ENCODE data around the gene EPS8L3. TPM values are rescaled to one million over a fixed set of nuclear protein-coding genes. Genes with fewer than 3 reads are reported as not detected.

The EPS8L3 gene
- total and polyA plus RNA-seq, 9 of the 15 experiments (the other 6 are each of a cell fraction or from before 2014, with no cell fraction given): 0.09 to 0.42 (median 0.14) TPM; not detected in 5

- TF ChIP-seq TFE3 (CRISPR knock-in tag; IDR thresholded peaks at IDR 0.05) (no peak), CSDE1 (IDR thresholded peaks at IDR 0.05) (no peak), ZNF274 (IDR thresholded peaks at IDR 0.05; ENCODE audit: borderline replicate concordance, low read depth, low read length) (no peak), SMC3 (conservative IDR thresholded peaks at IDR 0.05; ENCODE audit: insufficient read depth, low read depth, low read length) (peak; percentile 30; the same call in 1 of the 2 replicates), MED1 (CRISPR knock-in tag; IDR thresholded peaks at IDR 0.05; ENCODE audit: borderline replicate concordance) (no peak), ARID1B (IDR thresholded peaks at IDR 0.05) (no peak), DIDO1 (tag; IDR thresholded peaks at IDR 0.05; ENCODE audit: low read depth) (no peak), RB1 (IDR thresholded peaks at IDR 0.05; ENCODE audit: low read depth) (no peak), ZNF75A (CRISPR knock-in tag; IDR thresholded peaks at IDR 0.05) (no peak), ZBTB8A (IDR thresholded peaks at IDR 0.05; ENCODE audit: partially characterized antibody) (no peak), HBP1 (CRISPR knock-in tag; IDR thresholded peaks at IDR 0.05) (no peak), CHD2 (IDR thresholded peaks at IDR 0.05; ENCODE audit: low read depth, low read length) (no peak), MCM5 (IDR thresholded peaks at IDR 0.05; ENCODE audit: low read depth) (no peak), USF2 (CRISPR knock-in tag; IDR thresholded peaks at IDR 0.05) (no peak)
- TF ChIP-seq, protein P1, sequence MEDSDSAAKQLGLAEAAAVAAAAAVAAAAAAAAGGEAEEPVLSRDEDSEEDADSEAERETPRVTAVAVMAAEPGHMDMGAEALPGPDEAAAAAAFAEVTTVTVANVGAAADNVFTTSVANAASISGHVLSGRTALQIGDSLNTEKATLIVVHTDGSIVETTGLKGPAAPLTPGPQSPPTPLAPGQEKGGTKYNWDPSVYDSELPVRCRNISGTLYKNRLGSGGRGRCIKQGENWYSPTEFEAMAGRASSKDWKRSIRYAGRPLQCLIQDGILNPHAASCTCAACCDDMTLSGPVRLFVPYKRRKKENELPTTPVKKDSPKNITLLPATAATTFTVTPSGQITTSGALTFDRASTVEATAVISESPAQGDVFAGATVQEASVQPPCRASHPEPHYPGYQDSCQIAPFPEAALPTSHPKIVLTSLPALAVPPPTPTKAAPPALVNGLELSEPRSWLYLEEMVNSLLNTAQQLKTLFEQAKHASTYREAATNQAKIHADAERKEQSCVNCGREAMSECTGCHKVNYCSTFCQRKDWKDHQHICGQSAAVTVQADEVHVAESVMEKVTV (CRISPR knock-in tag; IDR thresholded peaks at IDR 0.05): peak; percentile 37; the same call in 1 of the 2 replicates
- TF ChIP-seq, protein P2, sequence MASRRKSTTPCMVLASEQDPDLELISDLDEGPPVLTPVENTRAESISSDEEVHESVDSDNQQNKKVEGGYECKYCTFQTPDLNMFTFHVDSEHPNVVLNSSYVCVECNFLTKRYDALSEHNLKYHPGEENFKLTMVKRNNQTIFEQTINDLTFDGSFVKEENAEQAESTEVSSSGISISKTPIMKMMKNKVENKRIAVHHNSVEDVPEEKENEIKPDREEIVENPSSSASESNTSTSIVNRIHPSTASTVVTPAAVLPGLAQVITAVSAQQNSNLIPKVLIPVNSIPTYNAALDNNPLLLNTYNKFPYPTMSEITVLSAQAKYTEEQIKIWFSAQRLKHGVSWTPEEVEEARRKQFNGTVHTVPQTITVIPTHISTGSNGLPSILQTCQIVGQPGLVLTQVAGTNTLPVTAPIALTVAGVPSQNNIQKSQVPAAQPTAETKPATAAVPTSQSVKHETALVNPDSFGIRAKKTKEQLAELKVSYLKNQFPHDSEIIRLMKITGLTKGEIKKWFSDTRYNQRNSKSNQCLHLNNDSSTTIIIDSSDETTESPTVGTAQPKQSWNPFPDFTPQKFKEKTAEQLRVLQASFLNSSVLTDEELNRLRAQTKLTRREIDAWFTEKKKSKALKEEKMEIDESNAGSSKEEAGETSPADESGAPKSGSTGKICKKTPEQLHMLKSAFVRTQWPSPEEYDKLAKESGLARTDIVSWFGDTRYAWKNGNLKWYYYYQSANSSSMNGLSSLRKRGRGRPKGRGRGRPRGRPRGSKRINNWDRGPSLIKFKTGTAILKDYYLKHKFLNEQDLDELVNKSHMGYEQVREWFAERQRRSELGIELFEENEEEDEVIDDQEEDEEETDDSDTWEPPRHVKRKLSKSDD (conservative IDR thresholded peaks at IDR 0.05; ENCODE audit: low read length): no peak
- TF ChIP-seq, protein P3, sequence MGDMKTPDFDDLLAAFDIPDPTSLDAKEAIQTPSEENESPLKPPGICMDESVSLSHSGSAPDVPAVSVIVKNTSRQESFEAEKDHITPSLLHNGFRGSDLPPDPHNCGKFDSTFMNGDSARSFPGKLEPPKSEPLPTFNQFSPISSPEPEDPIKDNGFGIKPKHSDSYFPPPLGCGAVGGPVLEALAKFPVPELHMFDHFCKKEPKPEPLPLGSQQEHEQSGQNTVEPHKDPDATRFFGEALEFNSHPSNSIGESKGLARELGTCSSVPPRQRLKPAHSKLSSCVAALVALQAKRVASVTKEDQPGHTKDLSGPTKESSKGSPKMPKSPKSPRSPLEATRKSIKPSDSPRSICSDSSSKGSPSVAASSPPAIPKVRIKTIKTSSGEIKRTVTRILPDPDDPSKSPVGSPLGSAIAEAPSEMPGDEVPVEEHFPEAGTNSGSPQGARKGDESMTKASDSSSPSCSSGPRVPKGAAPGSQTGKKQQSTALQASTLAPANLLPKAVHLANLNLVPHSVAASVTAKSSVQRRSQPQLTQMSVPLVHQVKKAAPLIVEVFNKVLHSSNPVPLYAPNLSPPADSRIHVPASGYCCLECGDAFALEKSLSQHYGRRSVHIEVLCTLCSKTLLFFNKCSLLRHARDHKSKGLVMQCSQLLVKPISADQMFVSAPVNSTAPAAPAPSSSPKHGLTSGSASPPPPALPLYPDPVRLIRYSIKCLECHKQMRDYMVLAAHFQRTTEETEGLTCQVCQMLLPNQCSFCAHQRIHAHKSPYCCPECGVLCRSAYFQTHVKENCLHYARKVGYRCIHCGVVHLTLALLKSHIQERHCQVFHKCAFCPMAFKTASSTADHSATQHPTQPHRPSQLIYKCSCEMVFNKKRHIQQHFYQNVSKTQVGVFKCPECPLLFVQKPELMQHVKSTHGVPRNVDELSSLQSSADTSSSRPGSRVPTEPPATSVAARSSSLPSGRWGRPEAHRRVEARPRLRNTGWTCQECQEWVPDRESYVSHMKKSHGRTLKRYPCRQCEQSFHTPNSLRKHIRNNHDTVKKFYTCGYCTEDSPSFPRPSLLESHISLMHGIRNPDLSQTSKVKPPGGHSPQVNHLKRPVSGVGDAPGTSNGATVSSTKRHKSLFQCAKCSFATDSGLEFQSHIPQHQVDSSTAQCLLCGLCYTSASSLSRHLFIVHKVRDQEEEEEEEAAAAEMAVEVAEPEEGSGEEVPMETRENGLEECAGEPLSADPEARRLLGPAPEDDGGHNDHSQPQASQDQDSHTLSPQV (IDR thresholded peaks at IDR 0.05): peak; percentile 53
Observed at GRCh38 chr1:109718495-109718894, 45.2 kb downstream of the EPS8L3 start (continued).
